NCI-H2081 treated with DMSO at 0.1 percent for 48 hours (cell line): Measurements from ENCODE around the gene ATG4A.

ENCODE experiments used
- DNase-seq: peaks from one replicate; lab custom pipeline; 2025; lab: John Stamatoyannopoulos, UW

Gene ATG4A

DNA sequence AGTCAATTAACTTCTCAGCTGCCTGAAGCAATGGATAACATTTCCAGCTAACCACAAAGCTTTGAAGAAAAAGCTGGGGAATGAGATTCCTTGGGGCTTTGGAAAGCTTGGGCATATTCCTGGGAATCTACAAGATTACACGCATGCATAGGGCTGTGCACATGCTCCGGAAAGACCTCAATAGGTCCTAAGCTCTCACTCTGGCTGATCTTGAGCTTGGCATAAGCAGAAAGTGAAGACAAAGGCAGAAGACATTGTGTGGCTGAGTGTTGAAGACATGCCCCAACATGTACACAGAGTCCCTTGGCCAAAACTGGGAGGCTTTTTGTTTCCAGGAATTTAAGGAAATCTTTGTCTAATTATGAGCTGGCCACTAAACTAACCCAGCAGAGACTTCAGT, 31.2 kb downstream of the ATG4A start:
- DNase-seq = no peak

DNA sequence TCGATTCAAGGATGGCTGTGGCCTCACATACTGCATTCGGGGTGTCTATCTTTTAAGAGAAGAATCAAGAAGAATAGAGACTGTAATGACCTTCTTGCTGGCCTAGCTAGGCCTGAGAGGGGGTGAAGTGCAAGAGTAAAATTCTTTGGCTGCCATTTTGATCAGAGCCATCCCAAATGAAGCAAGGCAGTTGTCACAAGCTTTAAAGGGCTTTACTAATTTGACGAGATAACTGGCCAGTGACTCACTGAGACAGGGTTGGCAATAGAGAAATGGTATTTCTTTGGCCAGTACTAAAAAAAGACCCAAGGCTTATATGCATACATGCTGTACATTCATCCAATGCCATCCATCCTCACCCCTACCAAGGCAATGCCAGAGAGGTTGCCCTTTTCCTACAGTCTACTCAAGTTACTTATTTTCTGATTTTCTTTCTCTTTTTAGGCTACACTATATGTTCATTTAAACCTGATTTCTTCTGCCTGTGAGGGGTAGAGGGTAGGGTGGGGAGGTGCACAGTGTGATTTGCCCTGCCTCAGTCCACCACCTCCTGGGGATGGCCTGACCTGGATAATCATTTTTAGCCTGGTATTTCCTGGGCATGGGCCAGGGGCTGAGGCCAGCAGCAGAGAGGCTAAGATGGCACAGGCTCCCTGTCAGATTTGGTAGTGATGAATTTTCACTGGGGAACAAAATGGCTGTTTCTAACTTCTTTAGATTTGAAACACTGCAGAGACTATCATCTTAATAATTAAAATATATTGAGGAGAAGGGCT, 32.2 kb downstream of the ATG4A start:
- no peak for DNase-seq

DNA sequence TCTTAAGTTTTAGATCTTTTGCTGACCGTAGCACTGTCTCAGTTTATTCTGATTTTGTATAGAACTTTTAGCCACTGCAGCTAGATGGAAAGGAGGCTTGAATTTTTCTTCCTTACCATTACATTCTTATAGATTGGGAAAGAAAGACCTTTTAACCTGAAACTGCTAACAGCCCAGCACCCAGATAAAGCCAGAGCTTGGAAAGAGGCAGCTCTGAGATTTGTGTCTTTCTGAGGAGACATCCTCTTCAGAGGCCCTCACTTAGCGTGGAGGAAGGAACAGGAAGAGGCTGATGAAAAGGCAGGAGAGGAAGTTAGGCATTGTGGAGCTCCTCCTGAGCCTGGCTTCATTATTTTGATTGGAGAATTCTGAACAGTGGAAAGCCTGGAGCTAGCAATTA, 35.1 kb downstream of the ATG4A start:
- DNase-seq = no peak

DNA sequence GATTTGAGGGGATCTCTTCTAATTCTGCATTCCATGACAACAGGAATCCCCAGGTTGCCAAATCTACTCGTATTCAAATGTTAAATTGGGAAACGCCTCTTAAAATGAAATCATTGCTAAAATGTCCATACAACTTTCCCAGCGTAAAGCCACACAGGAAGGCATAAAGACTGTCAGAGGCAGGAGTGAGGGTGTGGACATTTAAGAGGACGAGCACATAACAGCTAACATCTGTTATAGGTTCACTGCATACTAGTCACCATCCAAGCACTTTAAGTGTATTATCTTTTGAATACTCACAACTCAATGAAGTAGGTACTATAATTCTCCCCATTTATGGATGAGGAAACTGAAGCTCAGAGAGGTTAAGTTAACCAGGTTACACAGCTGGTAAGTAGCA, 35.6 kb downstream of the ATG4A start:
- no peak for DNase-seq

DNA sequence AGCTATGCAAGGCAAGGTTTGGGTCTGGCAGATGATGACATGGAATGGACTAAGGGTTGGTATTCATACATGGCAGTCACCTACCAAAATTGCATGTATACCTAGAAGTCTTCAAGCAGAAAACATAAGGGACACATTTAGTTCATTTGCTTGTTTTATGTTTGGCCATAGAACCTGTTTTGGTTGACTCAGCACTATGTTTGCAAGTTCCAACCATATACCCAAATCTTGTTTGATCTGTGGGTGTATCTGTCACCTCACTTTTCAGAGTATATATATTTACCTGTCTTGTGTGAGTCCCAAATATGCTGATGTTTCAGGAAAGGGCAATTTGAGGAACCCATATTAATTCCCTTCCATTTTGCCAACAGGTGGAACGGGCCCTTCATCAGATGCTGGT, 39.3 kb downstream of the ATG4A start:
- DNase-seq = no peak

DNA sequence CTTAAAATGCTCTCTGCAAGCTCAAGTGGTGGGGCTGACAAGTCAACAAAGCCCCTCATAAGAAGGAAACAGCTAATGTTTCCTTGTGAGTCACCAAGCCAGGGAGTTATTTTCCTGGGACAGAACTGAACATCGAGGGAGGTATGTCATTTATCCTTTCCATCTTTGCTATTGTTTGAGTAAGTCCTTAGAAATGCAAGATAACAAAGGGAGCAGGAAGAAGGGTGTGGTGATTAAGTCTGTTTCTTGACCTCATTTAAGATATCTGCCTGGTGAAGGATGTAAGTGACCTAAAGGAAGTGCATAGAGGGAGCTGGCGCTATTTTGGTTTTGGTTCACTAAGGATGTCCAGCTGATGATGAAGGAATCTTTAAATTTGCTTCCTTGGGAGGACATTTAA, 39.9 kb downstream of the ATG4A start:
- no peak for DNase-seq

DNA sequence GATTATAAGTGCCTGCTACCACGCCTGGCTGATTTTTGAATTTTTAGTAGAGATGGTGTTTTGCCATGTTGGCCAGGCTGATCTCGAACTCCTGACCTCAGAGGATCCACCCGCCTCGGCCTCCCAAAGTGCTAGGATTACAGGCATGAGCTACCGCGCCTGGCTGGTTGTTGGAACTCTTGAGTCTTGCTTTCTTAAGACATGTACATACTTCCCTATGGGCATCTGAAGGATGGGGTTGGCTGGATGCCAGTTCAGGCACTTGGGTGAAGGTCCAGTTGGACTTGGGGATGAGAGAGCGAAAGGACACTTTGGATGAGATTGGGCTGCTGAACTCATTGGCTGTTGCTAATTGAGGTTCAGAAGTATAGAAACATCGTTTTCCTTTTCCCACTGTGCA, 40.5 kb downstream of the ATG4A start:
- no peak for DNase-seq

DNA sequence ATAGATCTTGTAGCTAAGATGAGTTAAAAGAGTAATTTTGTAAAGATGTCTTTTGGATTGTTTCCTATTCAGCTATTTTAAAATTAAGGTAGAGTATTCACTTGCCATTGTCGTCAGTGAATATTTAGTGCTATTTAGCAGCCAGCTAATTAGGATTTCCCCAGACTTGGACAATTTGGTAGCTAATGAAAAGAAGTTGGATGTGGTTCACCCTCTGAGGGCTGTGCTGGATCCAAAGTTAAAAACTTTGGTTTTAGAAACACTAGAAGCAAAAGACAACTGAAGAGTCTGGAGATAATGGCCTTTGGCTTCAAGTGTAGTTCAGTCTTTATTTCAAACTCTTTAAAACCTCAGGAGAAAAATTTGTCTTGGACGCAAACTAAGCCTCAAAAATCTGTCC, 41.3 kb downstream of the ATG4A start:
- DNase-seq = no peak

DNA sequence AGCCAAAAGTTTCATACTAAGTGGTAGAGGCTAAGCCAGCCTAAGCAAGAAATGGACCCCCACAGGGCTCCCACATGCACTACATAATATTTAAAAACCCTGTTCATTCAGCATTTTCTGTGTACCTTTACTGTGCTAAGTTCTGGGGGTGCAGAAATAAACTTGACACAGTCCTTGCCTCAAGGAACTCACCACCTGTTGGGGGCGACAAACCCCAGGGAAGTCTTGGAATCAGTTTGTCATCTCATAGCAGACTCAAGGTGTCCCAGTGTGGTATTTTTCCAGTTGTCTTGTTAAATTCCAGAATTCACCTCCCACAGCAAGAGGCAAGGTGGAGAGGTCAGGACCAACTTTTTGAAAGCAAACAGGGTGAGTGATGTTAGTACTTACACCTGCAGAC, 43.1 kb downstream of the ATG4A start:
- no peak for DNase-seq

DNA sequence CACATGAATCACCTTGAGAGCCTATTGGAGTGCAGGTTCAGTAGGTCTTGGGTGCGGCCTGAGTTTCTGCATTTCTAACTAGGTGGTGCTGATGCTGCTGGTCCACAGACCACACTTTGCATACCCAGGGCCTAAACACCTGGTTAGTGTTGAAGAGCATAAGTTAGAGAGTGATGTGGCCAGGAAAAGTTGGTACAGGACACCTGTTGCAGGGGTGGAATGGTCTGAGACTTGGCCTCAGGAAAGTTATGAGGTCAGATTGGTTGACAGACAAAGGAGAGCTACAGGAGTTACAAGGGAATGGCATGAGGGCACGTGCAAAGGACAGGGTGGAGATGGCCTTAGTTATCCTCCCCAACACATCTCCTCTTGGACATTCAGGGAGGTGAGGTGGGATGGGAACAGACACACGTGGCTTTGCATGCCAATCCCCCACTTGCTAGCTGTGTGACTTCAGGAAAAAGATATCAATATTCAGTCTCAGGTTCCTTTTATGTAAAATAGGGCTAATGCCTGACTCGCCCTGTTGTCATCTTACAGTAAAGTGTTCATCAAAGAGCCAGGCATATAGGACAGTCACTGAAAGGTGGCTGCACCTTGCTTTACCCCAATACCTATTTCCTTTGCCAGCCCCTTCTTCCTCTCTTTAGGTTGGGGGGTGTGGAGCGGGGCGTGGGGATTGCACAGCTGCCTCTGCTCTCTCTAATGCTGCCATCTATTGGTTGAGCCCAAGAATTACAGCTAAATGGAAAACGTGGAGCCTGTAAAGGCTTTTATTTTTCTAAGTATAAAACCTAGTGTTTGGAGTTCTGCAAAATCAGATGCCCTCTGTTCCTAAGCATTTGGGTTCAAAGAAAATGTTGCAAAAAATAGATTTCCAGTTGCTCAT, 47.5 kb downstream of the ATG4A start:
- no peak for DNase-seq

DNA sequence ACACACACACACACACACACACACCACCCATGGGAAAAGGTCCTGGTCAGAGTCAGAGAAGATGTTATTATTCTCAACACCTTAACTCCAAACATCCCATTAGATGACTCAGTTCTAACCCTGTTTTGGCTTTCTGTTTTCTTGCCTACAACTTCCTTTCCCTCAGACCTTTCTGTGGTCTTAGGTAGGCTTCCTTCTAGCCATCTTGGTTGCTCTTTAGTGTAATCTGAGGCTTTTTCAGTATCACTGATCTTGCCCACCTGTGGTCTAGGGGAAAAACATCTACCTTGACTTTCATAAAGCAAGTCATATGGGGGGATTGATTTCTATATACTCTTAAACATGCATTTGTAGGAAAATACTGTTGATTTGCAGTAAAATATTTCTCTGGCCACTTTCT, 56.9 kb downstream of the ATG4A start:
- no peak for DNase-seq

DNA sequence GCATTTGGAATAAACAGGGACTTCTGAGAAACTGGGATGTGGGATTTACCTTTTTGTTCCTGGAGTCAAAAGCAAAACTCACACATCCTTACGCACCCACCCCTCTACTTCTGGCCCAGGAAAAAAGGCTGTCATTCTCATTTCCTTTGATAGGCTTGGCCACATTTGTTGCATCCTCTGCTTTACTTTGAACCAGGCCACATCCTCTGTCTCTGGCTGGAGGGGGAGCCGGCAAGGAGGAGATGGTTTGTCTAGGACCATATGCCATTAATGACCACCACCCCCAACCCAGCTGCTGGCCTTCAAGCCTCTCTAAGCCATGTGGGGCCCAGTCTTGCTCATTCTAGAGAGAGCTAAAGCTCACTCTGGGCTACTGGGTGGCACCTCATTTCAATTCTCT, 64.5 kb downstream of the ATG4A start:
- DNase-seq = no peak

DNA sequence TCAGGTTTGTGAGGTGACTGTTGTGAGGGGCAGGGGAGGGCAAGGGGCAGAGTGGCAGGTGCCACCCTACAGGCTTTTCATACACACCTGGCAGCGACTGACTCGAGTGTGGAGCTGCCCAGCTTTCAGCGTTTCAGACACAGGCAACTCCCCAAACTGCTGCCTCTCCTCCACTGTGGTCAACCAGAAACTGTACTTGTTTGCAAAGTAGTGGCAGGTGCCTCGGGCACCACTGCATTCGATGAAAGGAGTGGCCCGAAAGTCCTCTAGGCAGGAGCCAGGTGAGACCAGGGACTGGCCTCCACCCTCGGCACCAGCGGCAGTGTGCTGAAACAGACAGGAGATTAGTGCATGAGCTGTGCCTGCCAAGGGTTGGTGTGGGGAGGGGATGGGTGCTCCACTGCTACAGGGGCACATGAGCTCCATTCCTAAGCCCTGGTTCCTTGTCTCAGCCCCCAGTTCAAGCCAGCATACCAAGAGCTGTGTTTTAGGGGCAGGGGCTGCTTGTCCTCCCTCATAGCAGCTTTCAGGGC, 65.4 kb downstream of the ATG4A start:
- DNase-seq = no peak

DNA sequence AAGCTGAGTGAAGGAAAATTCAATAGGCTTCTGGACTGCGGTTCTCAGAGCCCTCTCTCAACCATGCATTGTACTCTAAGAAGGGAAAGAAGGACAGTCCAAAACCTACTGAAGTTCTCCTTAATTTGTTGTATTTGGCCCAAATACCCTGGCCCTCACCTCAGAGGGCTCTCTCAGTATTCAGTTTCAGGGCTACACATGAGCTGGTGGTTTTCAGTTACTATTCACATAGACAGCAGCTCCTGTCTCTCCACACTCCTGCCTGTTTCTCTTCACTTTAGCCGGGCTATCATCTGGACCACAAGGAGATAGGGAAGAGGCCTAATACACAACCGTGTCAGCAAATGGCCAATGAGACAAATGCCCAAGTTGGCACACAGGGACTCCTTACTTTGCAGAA, 66.0 kb downstream of the ATG4A start:
- no peak for DNase-seq

DNA sequence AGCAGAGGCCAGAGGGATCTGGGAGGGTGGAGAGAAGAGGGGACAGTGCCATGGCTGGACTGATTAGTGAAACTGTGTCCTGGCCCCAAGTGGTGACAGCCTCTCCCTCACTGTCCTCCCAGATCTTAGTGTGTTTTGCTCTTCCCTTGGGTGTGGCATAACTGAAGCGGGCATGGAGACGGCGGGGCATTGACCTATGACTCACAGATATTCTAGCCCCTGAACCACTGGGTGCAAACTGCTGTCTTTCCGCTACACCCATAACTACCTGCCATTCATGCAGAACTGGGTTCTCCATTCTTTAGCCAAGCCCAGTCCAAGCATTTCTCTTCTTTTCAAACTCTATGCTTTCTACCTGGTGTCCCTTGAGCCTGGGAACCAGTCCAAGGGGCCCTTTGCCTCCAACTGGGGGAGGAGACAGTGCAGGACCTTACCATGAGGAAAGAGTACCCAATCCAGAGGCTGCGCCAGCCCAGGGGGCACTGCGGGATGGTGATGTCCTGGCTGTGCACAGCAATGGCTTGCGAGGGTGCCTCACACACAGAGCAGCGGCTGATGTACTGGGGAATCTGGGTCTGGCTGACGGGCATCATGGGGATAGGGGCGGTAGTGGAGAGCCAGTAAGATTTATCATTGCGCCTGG, 67.6 kb downstream of the ATG4A start:
- no peak for DNase-seq

DNA sequence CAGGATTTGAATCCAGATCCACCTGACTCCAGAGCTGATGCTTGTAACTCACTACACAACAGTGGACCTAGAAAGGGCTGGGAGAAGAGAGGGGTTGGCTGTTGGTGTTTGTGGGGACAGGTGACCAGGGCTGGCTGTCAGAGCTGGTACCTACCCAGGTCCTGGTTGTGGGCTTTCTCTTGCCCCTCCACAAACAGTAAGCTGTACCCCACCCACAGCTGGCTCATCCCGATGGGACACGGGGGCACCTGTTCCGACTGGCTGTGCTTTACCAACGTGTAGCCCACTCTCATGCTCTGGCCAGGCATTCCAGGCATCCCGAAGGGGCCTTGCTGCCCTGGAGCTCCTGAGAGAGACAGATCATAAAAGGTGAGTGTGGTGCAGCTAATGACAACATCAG, 68.7 kb downstream of the ATG4A start:
- no peak for DNase-seq

DNA sequence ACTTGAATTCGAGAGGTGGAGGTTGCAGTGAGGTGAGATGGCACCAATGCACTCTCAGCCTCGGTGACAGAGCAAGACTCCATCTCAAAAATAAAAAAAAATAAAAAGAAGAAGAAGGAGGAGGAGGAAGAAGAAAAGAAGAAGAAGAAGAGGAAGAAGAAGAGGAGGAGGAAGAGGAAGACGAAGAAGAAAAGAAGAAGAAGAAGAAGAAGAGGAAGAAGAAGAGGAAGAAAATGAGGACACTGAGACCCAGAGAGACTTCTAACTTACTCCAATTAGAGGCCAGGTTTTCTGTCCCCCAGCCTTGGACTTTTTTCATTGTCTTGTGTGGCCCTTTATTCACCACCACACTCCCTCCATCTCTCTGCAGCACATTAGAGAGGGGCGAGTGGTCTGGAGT, 70.7 kb downstream of the ATG4A start:
- DNase-seq = no peak

DNA sequence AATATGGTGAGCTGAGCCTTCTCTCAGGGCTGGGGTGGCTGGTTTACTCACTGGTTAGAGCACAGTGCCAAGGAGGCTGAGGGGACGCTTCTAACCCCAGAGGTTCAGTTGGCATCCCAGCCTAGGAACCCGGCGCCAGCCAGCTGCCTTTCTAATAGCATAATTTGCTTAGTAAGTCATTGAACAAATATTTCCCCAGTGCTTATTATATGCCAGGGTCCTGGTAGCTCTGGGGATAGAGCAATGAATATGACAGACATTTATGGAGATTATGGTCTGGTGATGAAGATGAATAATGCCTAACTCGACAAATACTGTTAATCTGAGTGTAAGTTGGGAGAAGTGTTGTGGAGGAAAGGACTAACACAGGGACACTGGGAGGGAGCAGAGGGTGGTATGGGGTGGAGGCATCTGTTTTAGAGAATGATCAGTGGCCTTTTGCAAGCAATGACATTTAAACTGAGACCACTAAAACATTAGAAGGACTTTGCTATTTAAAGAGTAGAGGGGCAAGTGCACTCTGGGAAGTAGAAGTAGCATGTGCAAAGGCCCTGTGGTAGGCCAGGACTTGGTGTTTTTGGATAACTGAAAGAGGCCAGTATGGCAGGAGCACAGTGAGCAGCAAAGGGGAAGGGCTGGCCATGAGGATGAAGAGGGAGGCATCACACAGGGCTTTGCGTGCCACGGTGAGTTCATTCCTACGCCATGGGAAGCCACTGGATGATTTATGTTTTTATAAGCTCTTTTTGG, 71.9 kb downstream of the ATG4A start:
- DNase-seq = peak; percentile 71

DNA sequence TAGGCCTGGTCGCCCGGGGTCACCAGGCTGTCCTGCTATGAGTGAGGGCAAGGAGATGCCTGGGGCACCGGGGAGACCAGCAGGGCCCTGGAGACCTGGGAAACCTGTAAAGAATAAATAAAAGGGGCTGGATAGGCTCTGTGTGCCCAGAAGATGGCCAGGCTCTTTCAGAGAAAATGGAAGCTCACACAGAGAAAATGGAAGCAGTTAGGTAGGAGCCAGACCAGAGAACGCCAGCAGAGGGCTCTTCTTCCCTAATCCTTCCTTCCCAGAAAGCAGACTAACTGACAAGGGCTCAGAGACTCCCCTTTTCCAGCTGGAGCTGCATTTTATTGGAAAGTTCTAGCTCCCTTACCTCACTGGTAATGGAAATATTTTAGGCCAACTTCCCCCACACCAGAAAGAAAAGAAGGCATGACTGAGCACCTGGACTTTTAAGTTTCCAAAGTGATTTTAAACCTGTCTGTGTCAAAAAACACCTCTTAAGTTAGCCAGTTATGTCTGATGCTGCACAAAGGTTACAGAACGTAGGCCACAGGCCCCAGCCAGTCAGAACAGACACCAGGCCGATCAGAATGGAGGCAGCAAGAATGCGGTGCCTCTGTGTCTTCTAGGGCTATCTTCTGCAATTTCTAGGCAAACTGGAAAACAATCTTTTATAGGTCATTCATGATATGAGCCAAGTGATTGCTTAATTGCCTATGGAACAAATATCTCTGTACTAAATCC, 74.0 kb downstream of the ATG4A start:
- DNase-seq = peak; percentile 25

DNA sequence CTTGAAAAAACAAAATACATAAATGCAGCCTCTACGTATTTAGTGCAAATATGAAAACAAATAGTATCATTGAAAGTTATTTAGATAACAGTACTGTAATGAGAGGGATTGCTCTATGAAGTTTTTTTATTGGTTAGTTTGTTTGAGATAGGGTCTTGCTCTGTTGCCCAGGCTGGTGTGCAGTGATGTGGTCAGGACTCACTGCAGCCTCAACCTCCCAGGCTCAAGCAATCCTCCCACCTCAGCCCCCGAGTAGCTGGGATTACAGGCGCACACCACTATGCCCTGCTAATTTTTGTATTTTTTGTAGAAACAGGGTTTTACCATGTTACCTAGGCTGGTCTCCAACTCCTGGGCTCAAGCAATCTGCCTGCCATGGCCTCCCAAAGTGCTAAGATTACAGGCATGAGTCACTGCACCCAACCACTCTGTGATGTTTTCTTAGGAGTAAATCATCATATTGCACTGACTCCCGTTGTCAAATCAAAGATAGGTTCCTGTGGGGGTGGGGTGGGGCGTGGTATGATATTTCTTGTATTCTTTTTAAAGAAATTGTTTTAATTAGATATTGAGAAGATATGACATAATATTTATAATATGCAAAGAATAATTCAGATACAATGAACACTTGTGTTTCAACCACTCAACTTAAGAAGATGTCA, 75.8 kb downstream of the ATG4A start:
- DNase-seq = no peak
